HG03108 (cell line): ENCODE measurements around the gene KDM5C.

Source experiments
- ATAC-seq: cut with Tn5 transposase; IDR thresholded peaks from one replicate; pipeline ENCODE4 v1.9.1; 2021; ENCODE audit warnings: moderate library complexity; ENCODE audit not compliant: unreplicated experiment

KDM5C gene

DNA sequence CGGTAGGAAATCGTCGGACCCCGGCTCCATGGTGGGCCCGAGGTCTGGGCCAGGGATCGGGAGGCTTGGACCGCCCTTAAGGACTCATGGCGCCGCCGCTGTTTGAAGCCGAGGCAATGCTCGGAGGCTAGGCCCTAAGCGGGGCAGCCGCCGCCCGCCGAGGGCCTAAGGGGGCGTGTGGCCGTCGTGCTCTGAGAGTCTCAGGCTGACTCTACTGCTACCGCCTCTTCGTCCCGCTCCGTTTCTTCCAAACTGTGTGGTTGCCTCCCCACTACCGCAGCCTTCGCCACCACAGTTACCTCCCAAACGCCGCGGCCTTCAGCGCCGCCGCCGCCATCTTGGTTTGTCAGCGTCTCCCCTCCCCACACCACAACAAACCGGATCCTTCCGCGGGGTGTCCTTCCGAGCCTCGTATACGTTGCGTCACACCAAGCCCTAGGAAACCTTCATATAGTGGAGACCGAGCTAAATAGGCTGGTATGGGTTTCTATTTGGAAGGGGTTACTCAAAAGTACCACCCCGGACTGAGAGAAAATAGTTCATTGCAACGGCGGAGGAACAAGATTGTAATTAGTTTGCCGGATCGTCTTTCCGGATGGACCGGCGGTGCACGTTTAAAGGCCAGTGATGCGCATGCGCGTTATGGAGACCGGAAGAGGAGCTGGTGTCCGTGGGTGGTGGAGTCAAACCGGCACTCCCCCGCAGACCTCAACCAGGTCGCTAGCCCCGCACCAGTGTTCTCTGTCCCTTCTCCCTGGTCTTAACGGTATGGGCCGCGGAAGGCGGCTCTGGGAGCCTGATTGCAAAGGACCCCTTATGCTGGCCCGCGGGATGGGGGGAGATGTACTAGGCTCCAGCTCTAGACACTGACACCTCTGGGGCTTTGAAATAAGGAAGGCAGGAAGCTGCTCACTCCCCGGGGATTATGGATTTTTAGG, at the start of gene KDM5C:
Gene KDM5C, minus strand, starts transcription at position 348 of the 938 bp plus-strand sequence. Its CDS starts 318 bp downstream, at position 30.
- ATAC-seq = peak; percentile 77

DNA sequence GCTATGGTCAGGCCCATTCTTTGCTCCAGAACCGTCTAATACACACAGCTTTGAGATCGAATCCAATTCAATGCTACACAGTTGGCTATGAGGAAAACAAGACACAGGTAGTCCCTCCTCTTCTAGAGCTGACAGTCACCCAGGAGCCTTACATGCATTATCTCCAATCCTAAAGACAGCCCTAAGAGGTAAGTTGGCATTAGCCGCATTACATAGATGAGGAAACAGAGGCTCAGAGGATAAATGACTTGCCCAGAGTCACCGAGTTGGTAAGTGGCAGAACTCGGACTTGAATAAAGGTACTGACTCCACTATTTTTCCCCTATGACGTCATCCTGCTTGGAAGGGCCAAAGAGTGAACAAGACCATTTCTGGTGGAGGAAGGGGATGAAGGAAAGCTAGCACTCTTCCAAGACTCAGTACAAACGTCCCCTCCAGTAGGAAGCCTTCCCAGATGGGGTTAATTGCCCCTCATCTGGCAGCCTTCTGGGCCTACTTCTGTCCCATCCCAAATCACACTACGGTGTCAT, 47.9 kb upstream of the KDM5C start:
- ATAC-seq = no peak

DNA sequence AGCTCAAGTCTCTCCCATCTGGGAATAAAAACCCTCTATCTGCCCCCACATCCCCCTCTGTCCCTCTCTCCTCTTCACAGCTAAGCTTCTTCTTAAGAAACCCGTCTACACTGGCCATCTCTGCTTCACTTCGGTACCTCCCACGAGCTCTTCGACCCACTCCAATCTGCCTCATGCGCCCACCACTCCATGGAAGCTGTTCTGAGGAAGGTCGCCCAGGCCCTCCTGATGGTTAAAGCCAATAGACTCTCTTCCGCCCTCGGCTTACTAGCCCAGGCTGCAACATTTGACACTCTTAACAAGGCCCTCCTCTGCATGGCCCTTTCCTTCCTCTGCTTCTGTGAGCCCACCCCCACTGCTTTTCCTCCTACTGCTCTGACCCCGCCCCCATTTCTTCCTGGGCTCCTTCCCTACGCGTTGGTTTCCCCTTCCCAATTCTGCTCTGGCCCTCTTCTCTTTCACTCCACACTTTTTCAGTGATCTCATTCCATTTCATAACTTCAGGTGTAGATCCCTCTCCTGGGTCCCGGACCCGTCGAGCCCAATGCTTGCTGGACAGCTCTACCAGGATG, 44.6 kb upstream of the KDM5C start:
- no peak for ATAC-seq

DNA sequence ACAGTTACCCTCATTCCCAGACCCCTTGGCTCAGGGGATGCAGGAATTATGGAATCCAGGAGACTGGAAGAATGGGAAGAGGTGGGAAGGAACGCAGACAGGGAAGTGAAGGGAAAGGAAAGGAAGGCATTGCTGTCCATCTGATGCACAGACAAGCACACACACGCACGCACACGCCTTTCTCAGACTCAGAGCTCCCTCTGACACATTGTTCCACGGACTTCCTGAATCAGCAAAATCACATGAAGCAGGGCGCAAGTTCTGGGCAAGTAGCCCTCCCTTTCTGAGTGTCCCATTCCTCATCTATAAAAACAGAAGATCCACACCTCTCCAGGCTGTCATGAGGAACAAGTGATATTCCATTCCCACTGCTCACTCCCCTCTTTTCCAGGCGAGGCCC, 43.2 kb upstream of the KDM5C start:
- no peak for ATAC-seq

DNA sequence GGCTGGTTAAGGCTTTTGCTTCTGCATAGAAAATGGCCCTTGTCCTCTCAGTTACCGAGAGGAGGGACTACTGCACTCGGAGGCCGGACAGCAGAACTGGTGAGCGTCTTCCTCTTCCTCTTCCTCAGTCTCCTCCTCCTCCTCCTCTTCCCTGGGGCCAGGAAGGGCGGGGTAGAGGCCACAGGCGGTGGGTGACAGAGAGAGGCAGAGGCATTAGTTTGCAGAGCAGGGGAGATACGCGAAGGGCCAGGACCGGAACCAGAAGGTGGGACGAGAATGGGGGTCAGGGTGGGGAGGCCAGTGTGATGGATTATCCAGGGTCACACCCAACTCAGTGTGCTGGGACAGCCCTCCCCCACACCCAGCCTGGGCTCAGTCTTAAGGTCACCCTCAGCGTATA, 41.9 kb upstream of the KDM5C start:
- no peak for ATAC-seq

DNA sequence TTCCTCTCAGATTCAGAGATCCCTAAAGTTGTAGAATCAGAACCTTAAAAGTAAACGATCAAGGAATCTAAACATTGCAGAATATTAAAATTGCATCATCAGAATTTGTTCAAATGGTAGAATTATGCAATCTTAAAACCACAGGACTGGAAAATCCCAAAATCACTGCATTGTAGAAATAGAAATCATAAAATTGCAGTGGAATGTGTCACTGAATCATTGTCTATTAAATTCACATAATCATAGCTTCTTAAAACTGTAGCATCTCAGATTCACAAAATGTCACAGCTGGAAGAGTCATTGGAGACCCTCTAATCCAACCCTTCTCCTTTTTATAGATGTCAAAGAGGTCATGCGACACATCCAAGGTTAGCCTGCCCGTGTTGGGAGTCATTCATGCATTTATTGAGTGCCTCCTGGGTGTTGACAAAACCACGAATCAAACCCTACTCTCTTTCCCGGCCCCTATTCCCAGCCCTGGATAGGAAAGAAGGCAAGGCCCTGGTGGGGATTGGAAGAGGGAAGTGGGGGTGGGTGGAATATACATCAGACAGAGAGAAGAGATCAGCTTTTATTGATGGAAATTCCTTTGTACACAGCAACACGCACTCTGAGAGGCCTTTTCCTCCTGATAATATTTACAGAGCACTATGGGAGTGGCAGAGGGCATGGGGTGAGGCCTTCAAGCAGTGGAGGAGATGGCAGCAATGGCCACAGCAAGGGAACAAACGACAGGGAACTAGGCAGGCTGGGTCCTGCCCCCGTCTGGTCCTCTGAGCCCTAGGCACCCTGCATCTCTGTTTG, 41.0 kb upstream of the KDM5C start:
- ATAC-seq = no peak

DNA sequence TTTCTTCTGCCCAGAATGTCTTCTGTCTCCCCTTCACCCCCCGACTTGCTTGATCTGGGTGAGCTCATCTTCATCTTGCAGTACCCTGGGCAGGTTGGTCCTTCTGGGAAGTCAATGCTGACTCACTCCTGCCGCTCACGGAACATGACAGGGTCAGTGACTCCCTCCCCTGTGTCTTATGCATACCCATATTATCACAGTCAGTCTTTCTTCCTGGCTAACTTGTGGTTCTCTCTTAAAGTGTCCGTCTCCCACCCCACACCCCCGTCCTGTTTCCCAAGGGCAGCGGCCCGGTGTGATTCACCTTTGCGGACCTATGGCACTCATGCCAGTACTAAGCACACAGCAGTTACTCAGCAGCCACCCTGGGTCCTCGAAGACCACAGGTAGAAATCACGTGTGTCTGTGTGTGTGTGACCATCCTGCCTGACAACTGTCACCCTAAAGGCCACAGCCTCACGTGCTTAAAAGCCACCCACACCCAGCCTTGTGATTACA, 38.6 kb upstream of the KDM5C start:
- no peak for ATAC-seq

DNA sequence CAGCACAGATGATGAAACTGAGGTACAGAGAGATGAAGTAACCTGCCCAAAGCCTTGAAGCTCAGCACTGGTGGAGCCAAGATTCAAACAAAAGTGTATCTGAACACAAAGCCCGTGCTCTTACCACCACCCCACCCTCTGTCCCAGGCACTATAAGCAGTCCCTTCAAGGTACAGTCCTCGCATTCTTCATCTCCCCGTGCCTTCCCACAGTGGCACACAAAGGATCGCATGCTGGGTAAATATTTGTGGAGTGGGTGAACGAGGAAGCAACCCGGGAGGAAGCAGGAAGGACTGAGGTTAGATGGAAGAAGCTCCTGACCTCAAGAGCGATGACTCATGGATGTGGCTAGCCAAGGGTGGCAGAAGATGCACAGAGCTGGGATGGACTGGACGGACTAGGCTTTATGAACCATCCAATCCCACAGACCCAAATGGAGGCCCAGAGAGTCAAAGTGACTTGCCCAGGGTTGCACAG, 37.9 kb upstream of the KDM5C start:
- no peak for ATAC-seq

DNA sequence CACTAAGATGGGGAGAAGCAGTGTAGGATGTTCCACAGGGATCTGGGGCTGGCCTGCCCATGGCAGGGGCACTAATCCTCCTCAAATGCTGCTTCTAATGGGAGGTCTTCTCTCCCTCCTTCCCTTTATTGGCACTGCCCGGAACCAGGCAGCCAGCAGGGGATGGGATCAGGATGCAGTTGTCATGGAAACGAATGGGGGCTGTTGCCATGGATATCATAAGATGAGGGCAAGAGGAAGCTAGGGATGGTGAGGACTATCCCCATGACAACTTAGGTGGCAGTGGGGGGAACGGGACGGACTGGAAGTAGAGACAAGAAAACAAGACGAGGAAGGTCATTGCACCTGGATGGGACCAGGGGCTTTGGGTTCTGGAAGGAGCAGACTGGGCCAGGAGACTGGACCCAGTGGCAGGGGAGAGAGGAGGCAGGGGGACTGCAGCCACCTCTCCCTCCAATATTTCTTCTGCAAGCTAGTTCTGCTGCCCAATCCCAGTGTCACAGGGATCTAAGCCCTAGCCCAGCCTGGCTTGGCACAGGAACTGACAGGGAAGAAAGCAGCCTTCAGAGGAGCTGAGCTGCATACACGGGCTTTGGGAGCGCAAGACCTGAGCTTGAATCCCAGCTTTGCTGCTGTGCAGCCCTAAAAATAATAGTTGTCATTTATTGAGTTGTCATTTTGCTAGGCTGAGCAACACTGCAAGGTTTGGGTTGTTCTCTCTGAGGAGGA, 37.3 kb upstream of the KDM5C start:
- ATAC-seq = no peak

DNA sequence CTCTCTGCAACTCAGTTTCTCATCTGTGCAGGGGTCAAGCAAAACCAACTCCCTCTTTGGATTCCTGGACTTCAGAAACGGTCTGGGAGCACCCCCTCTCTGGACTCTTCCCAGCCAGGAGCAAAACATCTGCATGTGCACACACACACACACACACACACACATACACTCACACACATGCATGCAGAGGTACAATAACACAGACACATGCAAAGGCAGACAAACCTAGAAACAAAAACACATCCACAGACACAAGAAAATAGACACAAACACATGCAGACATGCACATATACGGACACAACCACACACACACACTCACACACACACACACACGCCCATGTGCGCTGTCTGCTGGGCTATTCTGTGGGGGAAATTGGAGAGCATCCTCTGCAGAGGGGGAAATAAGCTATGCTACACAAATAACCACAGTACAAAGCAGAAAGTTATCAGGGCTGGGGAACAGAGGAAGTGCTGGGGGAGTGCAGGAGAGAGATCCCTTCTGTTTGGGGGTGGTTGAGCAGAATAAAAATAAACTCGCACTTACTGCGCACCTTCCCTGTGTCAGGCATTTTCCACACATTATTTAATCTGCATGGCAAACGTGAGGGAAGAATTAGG, 36.5 kb upstream of the KDM5C start:
- no peak for ATAC-seq

DNA sequence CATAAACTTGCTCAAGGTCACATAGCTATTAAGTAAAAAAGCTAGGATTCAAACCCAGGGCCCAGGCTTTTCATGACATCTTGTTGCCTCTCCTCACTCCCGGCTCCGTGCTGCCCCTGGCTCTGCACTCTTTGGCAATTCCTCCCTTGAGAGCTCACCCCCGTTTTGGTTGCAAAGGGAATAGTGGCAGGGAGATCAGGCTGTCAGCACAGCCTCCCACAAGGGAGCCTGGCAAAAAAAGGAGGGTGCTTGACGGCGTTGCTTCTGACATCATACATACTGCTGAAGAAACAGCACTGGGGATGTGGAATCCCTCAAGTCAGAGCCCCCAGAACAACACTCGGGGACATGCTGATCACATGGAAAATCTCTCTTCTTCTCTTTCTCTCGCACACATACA, 35.8 kb upstream of the KDM5C start:
- no peak for ATAC-seq

DNA sequence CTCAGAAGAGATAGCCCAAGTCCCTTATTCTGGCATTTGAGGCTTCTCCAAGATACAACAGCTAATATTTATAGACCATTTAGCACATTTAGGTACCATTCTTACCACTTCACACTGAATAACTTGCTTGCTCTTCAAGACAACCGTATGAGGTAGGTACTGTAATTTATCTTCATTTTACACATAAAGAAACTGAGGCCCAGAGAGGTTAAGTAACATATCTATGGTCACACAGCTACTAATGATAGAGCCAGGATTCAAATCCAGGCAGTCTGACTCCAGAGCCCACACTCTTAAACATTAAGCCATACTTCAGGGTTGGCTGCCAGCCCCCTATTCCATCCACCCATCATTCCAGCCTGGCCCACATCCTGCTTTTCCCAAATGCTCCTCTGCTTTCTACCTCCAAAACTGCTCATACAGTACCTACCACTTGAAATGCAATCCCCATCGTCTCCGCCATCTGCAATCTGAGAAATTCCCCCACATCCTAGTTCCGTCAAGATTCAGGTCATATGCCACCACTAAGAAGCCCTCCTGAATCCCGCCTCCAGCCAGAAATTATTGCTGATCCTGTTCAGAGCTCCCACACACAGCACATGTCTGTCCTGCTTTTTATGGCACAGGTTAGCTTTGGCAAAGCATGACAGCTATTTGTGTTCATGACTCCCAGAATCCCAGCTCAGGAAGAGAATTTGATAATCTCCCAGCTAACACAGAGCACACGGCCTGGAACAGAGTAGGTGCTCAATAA, 32.8 kb upstream of the KDM5C start:
- ATAC-seq = no peak

DNA sequence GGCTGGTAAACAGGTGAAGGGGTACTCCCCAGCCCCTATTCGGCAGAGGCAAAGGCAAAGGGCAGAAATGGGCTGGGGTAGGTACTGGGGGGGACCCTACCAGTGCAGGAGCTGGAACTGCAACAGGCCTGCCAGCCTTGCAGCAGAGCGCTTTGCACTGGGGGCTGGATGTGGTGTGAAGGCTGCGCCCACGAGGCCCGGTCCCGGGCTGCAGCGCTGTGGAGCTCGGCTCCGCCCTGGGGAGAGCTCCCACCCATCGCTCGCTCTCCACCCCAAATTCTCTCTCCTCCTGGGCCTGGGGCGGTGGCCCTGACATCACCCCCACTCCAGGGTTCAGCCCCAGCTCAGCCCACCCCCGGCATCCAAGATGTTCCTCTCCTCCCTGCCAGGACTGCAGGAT, 32.2 kb upstream of the KDM5C start:
- ATAC-seq = no peak

DNA sequence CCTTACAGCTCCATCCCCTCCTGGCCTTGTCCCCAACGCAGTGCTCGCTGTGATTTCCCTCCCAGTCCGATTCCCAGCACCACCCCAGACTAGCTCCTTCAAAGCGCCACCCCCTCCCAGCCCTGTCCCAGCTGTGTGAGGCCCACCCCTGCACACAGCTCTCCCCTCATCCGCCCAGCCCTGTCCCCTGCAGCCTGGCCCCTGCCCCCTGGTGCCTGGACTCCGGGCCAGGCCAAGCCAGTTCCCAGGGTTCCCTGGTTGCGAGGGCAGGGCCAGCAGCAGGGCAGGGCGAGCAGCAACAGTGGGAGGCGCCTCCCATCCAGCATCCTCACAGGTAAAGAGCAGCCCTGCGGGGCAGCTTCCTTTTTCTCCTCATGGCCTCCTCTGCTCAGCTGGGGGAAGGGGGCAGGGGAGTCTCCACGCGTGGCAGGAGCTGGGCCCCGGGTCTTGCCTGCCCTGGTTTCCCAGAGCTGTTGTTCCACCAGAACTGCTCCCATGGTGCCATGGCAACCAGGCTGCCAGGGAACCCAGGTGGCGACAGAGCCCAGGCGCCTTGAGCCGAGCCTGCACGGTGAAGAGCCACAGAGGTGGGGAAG, 31.5 kb upstream of the KDM5C start:
- ATAC-seq = no peak

DNA sequence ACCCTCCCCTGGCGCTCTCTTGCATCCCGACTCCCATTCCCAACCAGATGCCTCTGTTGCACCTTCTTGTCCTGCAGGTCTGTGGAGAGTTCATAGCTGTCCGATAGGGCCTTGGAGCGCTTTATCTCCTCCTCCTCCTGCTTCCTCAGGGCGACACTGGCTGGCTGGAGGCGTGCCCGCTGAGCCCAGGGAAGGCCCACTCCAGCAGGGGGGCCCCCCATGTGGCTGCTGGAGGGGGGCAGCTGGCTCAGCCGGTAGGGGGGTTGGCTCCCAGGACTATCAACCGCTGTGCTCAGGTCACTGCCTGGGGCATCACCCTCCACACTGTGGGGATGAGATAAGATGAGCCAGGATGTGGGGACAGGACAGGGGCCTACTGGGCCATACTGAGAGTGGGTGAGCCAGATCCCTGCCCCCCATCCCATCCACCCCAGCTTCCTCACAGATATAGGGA, 30.8 kb upstream of the KDM5C start:
- ATAC-seq = no peak

DNA sequence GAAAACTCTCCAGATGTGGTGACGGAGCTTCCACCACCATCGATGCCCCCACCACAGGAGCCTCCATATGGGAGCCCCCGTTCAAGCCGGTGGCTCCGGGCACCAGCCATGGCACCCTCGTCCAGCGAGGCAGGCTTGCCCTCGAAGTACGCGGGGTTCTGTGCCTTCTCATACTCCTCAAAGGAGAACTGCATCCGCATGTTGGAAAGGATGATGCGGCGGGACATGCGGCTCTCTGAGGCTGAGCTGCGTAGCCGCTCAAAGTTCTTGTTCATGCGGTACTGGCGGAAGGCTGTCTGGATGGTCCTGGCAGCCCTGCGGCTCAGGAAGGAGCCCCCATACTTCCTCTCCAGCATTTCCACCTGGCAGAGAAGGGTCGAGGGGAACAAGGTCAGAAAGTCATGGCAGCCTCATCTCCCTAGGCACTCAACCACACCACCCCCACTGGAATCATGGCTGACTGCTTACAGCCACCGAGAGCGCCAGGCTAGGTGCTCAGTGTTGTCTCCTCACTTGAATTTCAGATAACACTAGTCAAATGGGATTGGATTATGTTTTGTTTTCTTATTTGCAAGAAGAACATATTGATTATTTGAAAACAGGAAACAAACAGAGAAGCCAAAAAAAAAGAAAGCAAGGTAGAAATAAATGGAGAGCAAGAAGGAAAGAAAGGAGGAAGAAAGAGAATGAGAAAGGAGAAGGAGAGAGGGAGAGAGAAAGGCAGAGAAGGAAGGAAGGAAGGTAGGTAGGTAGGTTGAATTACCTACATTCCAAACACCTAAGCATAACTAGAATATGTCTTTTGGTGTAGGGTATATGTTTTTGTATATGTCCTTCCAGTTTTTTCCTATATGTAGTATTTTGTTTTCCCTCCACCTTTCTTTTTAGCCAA, 29.8 kb upstream of the KDM5C start:
- ATAC-seq = no peak

DNA sequence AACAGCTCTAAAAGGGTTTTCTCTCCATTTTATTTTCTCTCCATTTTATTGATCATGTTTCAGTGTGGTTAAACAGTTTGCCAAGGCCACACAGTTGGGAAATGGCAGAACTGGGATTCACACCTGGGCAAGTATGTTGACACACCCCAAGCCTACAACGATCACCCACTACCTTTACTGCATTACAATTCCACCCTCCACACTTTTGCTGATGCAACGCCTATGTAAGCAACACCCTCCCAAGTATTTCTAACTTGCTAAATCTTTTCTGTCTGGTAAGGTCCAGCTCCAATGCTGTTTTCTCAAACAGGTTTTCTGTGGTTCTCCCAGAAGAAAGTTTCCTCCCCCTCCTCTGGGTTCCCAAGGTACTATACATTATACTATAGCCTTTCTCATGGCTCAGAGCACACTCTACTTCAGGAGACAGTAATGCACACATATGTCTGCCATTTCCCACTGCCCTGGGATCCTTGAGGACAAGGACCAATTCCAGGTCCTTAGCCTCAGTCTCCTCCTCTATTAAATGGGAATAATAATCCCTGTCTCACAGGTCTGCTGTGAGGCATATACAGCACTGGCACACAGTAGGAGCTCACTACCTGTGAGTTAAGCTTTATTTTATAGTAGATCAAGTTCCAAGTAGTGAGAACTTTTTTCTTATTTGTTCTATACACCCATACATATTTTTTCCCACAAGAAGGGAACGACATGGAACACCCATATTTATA, 28.4 kb upstream of the KDM5C start:
- no peak for ATAC-seq
